ENCODE data around the gene UQCRHL. TPM values are rescaled to one million over a fixed set of nuclear protein-coding genes. Genes with fewer than 3 reads are reported as not detected.
A peak's percentile ranks its signal among the peaks of the same experiment; 100 is the strongest.
"Not testable (repeated sequence)": the region's sequence is repeated elsewhere in the genome, so short reads cannot be mapped to it uniquely, and the experiment has no call there.

Gene UQCRHL
- total RNA-seq (1 to 10 TPM in 3 of 5 donors, under 1 TPM in 2; 0.68 to 1.3 (median 1.1) TPM), total RNA-seq (2.2 to 10.6 (median 3.9) reads per million in 29 experiments)
- total RNA-seq (2013): 4.0 TPM

DNA sequence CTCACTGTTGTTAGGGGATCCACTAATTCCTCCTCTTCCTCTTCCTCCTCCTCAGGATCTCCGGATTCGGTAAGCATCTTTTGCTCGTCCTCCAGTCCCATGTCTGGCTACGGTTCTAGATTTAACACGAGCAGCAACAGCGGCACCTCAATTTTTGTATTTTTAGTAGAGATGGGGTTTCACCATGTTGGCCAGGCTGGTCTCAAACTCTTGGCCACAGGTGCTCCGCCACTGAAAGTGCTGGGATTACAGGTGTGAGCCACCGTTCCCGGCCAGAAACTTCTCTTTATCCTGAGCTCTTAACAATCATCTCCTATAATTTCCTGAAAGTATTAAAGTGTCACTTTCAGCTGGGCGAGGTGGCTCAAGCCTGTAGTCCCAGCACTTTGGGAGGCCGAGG, at the start of gene UQCRHL:
Gene UQCRHL, minus strand, starts transcription at position 101 of the 400 bp plus-strand sequence. Its CDS starts 0 bp downstream, at position 101.
- H3K36me3 Mint-ChIP-seq; H3K9me3 Mint-ChIP-seq; H3K36me3 ChIP-seq (ENCODE audit: control insufficient read depth in 2 of 2, extremely low read depth in 1 of 2, insufficient read depth in 1 of 2, low read length in 1 of 2); H3K4me3 ChIP-seq (ENCODE audit: control insufficient read depth in 1 of 2, extremely low read depth in 1 of 2, low read length in 1 of 2); H3K27me3 ChIP-seq (replicated peaks in 1 of 2; ENCODE audit: control insufficient read depth in 2 of 2, extremely low read depth in 1 of 2, insufficient read depth in 2 of 2, low read length in 1 of 2); H3K4me1 Mint-ChIP-seq; H3K27ac ChIP-seq (ENCODE audit: low read length); H3K4me1 ChIP-seq (ENCODE audit: control insufficient read depth in 1 of 2, extremely low read depth in 1 of 2, insufficient read depth in 2 of 2, low read length in 2 of 2); H3K27me3 Mint-ChIP-seq; POLR2A ChIA-PET; ATAC-seq (replicated peaks in 1 of 4); DNase-seq; H3K27ac Mint-ChIP-seq; H3K4me3 Mint-ChIP-seq; H3K9me3 ChIP-seq: not testable (repeated sequence)
- CTCF ChIA-PET: interaction anchor here (0.5 to 1.0 kb wide), 4 partner anchors 8 to 409 kb away, joined by 3 read pairs; no protein-coding TSS in a partner anchor
- 90% methylated on average over 2 of the region's 11 CpGs for WGBS (ENCODE audit: insufficient coverage)

GRCh38 chr1:15856888-15857287, 49.4 kb upstream of the UQCRHL start:
- no peaks in the 10 kb centered on the region for H3K9me3 Mint-ChIP-seq
- peaks cover 22 to 53% (median 51%) of the 10 kb centered on the region in 3 donors for H3K4me1 Mint-ChIP-seq
- ChIA-PET CTCF (no interaction called here), POLR2A (interaction anchor here in 1 of 2 donors (0.7 kb wide), 1 partner anchor 10 kb away, joined by 3 read pairs; no protein-coding TSS in a partner anchor)
- no peaks in the 10 kb centered on the region for H3K36me3 Mint-ChIP-seq
- H3K27me3 ChIP-seq (replicated peaks in 1 of 2; ENCODE audit: control insufficient read depth in 2 of 2, extremely low read depth in 1 of 2, insufficient read depth in 2 of 2, low read length in 1 of 2): no peaks in the 10 kb centered on the region
- H3K27me3 Mint-ChIP-seq: no peaks in the 10 kb centered on the region
- H3K9me3 ChIP-seq: no peaks in the 10 kb centered on the region
- no peak overlapping the region for H3K4me3 ChIP-seq (ENCODE audit: control insufficient read depth in 1 of 2, extremely low read depth in 1 of 2, low read length in 1 of 2)
- no peak overlapping the region for H3K27ac Mint-ChIP-seq
- no peak overlapping the region for H3K27ac ChIP-seq (ENCODE audit: low read length)
- DNase-seq (no peak), ATAC-seq (replicated peaks in 1 of 4) (no peak)
- H3K4me3 Mint-ChIP-seq: no peak overlapping the region
- no peaks in the 10 kb centered on the region for H3K36me3 ChIP-seq (ENCODE audit: control insufficient read depth in 2 of 2, extremely low read depth in 1 of 2, insufficient read depth in 1 of 2, low read length in 1 of 2)
- peaks cover 5 to 22% of the 10 kb centered on the region in 2 experiments for H3K4me1 ChIP-seq (ENCODE audit: control insufficient read depth in 1 of 2, extremely low read depth in 1 of 2, insufficient read depth in 2 of 2, low read length in 2 of 2)
- 92% methylated on average over 1 of the region's 5 CpGs for WGBS (ENCODE audit: insufficient coverage)

DNA sequence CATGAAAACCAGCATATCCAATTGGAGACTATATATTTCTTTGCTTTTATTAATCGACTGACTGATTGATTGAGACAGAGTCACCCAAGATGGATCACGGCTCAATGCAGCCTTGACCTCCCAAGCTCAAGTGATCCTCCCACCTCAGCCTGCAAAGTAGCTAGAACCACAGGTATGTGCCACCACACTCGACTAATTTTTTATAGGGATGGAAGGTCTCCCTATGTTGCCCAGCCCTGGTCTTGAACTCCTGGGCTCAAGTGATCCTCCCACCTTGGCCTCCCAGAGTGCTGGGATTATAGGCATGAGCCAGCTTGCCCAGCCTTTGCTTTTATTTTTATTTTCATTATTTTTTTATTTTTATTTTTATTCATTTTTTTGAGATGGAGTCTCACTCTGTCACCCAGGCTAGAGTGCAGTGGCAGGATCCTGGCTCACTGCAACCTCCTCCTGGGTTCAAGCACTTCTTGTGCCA, 45.4 kb upstream of the UQCRHL start:
- no peak overlapping the region for H3K27ac Mint-ChIP-seq
- no peaks in the 10 kb centered on the region for H3K27me3 Mint-ChIP-seq
- Histone ChIP-seq H3K27me3 (replicated peaks in 1 of 2; ENCODE audit: control insufficient read depth in 2 of 2, extremely low read depth in 1 of 2, insufficient read depth in 2 of 2, low read length in 1 of 2) (no peaks in the 10 kb centered on the region), H3K36me3 (ENCODE audit: control insufficient read depth in 2 of 2, extremely low read depth in 1 of 2, insufficient read depth in 1 of 2, low read length in 1 of 2) (no peaks in the 10 kb centered on the region), H3K27ac (ENCODE audit: low read length) (no peak overlapping the region), H3K4me3 (ENCODE audit: control insufficient read depth in 1 of 2, extremely low read depth in 1 of 2, low read length in 1 of 2) (no peak overlapping the region), H3K9me3 (no peaks in the 10 kb centered on the region), H3K4me1 (ENCODE audit: control insufficient read depth in 1 of 2, extremely low read depth in 1 of 2, insufficient read depth in 2 of 2, low read length in 2 of 2) (peaks cover 24 to 26% of the 10 kb centered on the region in 2 experiments)
- peaks cover 41 to 60% (median 56%) of the 10 kb centered on the region in 3 donors for H3K4me1 Mint-ChIP-seq
- DNase-seq: no peak
- no peaks in the 10 kb centered on the region for H3K36me3 Mint-ChIP-seq
- H3K9me3 Mint-ChIP-seq: no peaks in the 10 kb centered on the region
- H3K4me3 Mint-ChIP-seq: no peak overlapping the region
- ATAC-seq (replicated peaks in 1 of 4): no peak
- WGBS (ENCODE audit: insufficient coverage): 100% methylated on average over 2 of the region's 3 CpGs
- ChIA-PET POLR2A (no interaction called here), CTCF (no interaction called here)

- H3K27ac ChIP-seq (ENCODE audit: low read length): no peak overlapping the region
- no peaks in the 10 kb centered on the region for H3K36me3 ChIP-seq (ENCODE audit: control insufficient read depth in 2 of 2, extremely low read depth in 1 of 2, insufficient read depth in 1 of 2, low read length in 1 of 2)
- whole genome bisulfite sequencing (ENCODE audit: insufficient coverage): 100% methylated on average over 2 of the region's 6 CpGs
- Mint-ChIP-seq H3K9me3 (no peaks in the 10 kb centered on the region), H3K27me3 (no peaks in the 10 kb centered on the region), H3K4me3 (peak overlapping the region in 1 of 3 donors; percentile 97), H3K36me3 (no peaks in the 10 kb centered on the region), H3K27ac (no peak overlapping the region), H3K4me1 (peaks cover 41 to 57% (median 52%) of the 10 kb centered on the region in 3 donors)
- ATAC-seq (replicated peaks in 1 of 4): no peak
- ChIA-PET CTCF (interaction anchor here in 1 of 2 donors (1.3 kb wide), 1 partner anchor 18 kb away, joined by 8 read pairs; no protein-coding TSS in a partner anchor), POLR2A (interaction anchor here in 1 of 2 donors (0.5 kb wide), 1 partner anchor 1199 kb away, joined by 4 read pairs; no protein-coding TSS in a partner anchor)
- H3K27me3 ChIP-seq (replicated peaks in 1 of 2; ENCODE audit: control insufficient read depth in 2 of 2, extremely low read depth in 1 of 2, insufficient read depth in 2 of 2, low read length in 1 of 2): no peaks in the 10 kb centered on the region
- no peaks in the 10 kb centered on the region for H3K9me3 ChIP-seq
- DNase-seq: no peak
- no peak overlapping the region for H3K4me3 ChIP-seq (ENCODE audit: control insufficient read depth in 1 of 2, extremely low read depth in 1 of 2, low read length in 1 of 2)
- peaks cover 23 to 24% of the 10 kb centered on the region in 2 experiments for H3K4me1 ChIP-seq (ENCODE audit: control insufficient read depth in 1 of 2, extremely low read depth in 1 of 2, insufficient read depth in 2 of 2, low read length in 2 of 2)
These were observed 44.8 kb upstream of the UQCRHL start for GRCh38 chr1:15852036-15852827.

GRCh38 chr1:15851210-15852035, 44.0 kb upstream of the UQCRHL start:
- POLR2A ChIA-PET: interaction anchor here in 1 of 2 donors (0.5 to 0.7 kb wide), 3 partner anchors 11 to 1200 kb away, joined by 3 to 4 read pairs (median 4); no protein-coding TSS in a partner anchor
- Mint-ChIP-seq H3K4me1 (peaks cover 45 to 54% (median 47%) of the 10 kb centered on the region in 3 donors), H3K9me3 (no peaks in the 10 kb centered on the region), H3K27me3 (no peaks in the 10 kb centered on the region), H3K36me3 (no peaks in the 10 kb centered on the region), H3K4me3 (peak overlapping the region in 1 of 3 donors; percentile 97), H3K27ac (no peak overlapping the region)
- no peak overlapping the region for H3K27ac ChIP-seq (ENCODE audit: low read length)
- H3K4me3 ChIP-seq (ENCODE audit: control insufficient read depth in 1 of 2, extremely low read depth in 1 of 2, low read length in 1 of 2): no peak overlapping the region
- no peaks in the 10 kb centered on the region for H3K9me3 ChIP-seq
- no peaks in the 10 kb centered on the region for H3K36me3 ChIP-seq (ENCODE audit: control insufficient read depth in 2 of 2, extremely low read depth in 1 of 2, insufficient read depth in 1 of 2, low read length in 1 of 2)
- DNase-seq (no peak), ATAC-seq (replicated peaks in 1 of 4) (no peak)
- H3K4me1 ChIP-seq (ENCODE audit: control insufficient read depth in 1 of 2, extremely low read depth in 1 of 2, insufficient read depth in 2 of 2, low read length in 2 of 2): peaks cover 26 to 31% of the 10 kb centered on the region in 2 experiments
- no peaks in the 10 kb centered on the region for H3K27me3 ChIP-seq (replicated peaks in 1 of 2; ENCODE audit: control insufficient read depth in 2 of 2, extremely low read depth in 1 of 2, insufficient read depth in 2 of 2, low read length in 1 of 2)
- 85% methylated on average over 4 of the region's 16 CpGs for WGBS (ENCODE audit: insufficient coverage)
- CTCF ChIA-PET: interaction anchor here in 1 of 2 donors (1.1 to 1.3 kb wide), 2 partner anchors 18 to 36 kb away, joined by 3 to 8 read pairs; no protein-coding TSS in a partner anchor

Data from T-cell (primary cell).